ENCODE data around the gene TMCC1. TPM values are rescaled to one million over a fixed set of nuclear protein-coding genes. Genes with fewer than 3 reads are reported as not detected.
A peak's percentile ranks its signal among the peaks of the same experiment; 100 is the strongest.

TMCC1 gene
- total RNA-seq, 1 donor from 2014 or later = 37.8 TPM

DNA sequence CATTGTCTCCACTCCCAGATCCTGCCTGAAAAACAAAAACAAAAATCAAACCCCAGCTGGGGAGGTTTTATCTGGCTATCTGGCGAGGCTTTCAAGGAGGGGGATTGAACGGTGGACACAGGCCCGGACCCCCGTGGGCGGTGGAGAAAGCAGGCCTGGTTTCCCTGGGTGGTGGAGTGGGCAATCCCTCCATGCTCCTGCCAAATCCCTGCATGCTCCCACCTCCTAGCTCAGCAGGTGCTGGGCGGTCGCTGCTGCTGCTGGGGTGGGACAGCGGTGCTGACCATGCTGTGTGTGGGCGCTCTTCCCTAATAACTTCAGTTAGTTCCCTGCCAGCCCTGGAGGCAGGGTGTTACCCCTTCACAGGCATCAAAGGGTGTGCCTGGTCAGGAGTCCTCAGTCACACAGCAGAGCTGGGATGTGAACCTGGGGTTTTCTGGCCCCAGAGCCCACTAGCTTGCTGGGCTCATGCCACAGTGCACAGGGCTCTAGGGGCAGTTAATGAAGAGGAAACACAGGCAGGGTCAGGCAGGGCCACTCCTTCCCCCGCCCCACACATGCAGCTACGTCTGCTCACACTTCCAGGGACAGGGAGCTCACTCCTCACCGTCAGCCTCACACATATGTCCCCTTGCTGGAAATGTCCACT, 271.2 kb downstream of the TMCC1 start:
- no peak for DNase-seq (ENCODE audit: extremely low spot score, unreplicated experiment)
- TF ChIP-seq, protein P1, sequence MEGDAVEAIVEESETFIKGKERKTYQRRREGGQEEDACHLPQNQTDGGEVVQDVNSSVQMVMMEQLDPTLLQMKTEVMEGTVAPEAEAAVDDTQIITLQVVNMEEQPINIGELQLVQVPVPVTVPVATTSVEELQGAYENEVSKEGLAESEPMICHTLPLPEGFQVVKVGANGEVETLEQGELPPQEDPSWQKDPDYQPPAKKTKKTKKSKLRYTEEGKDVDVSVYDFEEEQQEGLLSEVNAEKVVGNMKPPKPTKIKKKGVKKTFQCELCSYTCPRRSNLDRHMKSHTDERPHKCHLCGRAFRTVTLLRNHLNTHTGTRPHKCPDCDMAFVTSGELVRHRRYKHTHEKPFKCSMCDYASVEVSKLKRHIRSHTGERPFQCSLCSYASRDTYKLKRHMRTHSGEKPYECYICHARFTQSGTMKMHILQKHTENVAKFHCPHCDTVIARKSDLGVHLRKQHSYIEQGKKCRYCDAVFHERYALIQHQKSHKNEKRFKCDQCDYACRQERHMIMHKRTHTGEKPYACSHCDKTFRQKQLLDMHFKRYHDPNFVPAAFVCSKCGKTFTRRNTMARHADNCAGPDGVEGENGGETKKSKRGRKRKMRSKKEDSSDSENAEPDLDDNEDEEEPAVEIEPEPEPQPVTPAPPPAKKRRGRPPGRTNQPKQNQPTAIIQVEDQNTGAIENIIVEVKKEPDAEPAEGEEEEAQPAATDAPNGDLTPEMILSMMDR (IDR thresholded peaks at IDR 0.05) = no peak
- peaks cover 76% of the 10 kb centered on the region for H3K4me1 Mint-ChIP-seq (ENCODE audit: unreplicated experiment)
- no peak overlapping the region for H3K4me3 Mint-ChIP-seq (ENCODE audit: unreplicated experiment)
- H3K27ac Mint-ChIP-seq (ENCODE audit: unreplicated experiment) = peak overlapping the region; percentile 85
- H3K27me3 Mint-ChIP-seq (ENCODE audit: unreplicated experiment) = no peaks in the 10 kb centered on the region
- H3K36me3 Mint-ChIP-seq (ENCODE audit: unreplicated experiment) = no peaks in the 10 kb centered on the region
- no peaks in the 10 kb centered on the region for H3K9me3 Mint-ChIP-seq (ENCODE audit: unreplicated experiment)

DNA sequence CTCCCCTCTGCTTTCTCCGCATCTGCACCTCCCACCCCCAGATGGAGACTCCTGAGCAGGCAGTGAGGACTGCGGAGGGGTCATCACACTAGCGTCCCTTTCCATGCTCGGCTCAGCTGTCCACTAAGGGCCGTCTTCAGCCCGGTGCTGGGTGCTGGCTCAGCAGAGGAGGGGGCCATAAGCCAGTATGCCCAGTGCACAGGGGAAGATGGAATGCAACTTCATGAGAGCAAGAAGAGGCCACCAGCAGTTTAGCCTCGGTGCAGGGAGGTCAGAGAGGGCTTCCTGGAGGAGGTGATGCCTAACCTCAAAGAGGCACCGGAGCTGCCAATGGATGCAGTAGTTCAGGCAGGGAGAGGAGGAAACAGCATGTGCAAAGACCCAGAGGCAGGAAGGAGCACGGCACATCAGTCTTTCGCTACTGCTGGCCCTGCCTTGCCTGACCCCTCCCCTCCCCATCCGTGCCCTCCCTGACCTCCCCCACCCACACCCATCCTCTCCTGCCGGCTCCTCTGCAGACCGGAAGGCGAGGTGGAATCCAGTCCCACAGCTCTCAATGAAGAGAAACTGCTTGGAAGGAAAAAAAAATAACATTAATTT, 271.8 kb downstream of the TMCC1 start:
- TF ChIP-seq, protein P1 (IDR thresholded peaks at IDR 0.05) = no peak
- no peaks in the 10 kb centered on the region for H3K27me3 Mint-ChIP-seq (ENCODE audit: unreplicated experiment)
- H3K36me3 Mint-ChIP-seq (ENCODE audit: unreplicated experiment) = no peaks in the 10 kb centered on the region
- H3K4me1 Mint-ChIP-seq (ENCODE audit: unreplicated experiment) = peaks cover 76% of the 10 kb centered on the region
- H3K9me3 Mint-ChIP-seq (ENCODE audit: unreplicated experiment) = no peaks in the 10 kb centered on the region
- no peak overlapping the region for H3K4me3 Mint-ChIP-seq (ENCODE audit: unreplicated experiment)
- peak overlapping the region; percentile 85 for H3K27ac Mint-ChIP-seq (ENCODE audit: unreplicated experiment)
- DNase-seq (ENCODE audit: extremely low spot score, unreplicated experiment) = no peak

DNA sequence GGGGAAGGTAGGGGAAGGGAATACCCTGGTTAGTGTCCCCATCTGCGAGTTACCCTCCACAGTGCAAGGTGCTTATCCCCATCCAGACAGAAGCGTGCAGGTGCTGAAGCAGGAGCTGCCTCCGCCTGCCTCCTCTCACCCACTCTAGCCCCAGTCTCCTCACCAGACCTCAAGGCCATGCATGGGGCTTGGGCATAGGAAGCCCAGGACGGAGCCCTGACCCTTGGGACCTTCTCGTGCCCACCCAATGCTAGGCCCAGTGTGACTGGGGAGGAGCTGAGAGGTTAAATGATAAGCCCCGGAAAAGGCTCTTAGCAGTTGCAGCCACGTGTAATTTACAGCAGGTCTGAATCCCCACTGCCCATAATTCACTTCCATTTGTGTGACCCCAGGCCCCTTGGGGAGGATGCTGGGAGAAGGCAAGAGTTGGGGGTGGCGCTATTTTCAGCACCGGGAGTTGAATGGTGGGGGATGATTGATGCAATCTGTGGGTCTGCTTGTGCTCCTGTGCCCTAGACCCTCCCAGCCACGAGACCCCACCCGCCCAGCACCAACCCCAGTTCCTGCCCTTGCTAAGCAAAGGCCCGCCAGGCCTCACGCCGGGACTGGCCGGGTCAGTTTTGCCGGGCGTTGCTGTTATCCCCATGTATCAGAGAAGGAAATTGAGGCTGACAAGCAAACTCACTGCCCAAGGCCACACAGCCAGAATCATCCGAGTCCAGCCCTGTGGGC, 272.5 kb downstream of the TMCC1 start:
- Mint-ChIP-seq H3K36me3 (ENCODE audit: unreplicated experiment) (no peaks in the 10 kb centered on the region), H3K9me3 (ENCODE audit: unreplicated experiment) (no peaks in the 10 kb centered on the region), H3K4me3 (ENCODE audit: unreplicated experiment) (no peak overlapping the region), H3K4me1 (ENCODE audit: unreplicated experiment) (peaks cover 77% of the 10 kb centered on the region), H3K27ac (ENCODE audit: unreplicated experiment) (peak overlapping the region; percentile 85), H3K27me3 (ENCODE audit: unreplicated experiment) (no peaks in the 10 kb centered on the region)
- DNase-seq (ENCODE audit: extremely low spot score, unreplicated experiment) = peak; percentile 83
- TF ChIP-seq, protein P1 (IDR thresholded peaks at IDR 0.05) = no peak

DNA sequence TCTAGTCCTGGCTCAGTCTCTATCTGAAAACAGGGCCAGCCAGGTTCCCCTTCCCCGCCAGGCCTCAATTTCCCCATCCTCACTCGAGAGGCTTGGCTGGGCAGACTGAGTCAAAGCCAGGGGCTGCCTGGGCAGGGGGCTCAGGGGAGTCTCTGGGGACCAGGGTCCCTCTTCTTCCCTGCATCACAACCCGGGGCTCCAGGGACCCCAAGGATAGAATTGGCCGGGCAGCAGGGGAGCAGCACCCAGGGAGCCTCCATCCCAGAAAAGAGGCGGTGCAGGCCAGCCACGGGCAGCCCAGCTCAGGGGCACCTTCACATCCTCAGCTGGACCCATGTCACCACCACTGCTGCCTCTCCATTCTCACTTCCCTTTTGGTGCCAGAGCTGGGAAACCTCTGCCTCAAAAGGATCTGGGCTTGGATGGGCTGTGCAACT, 273.8 kb downstream of the TMCC1 start:
- Mint-ChIP-seq H3K36me3 (ENCODE audit: unreplicated experiment) (no peaks in the 10 kb centered on the region), H3K4me3 (ENCODE audit: unreplicated experiment) (no peak overlapping the region), H3K27ac (ENCODE audit: unreplicated experiment) (no peak overlapping the region), H3K4me1 (ENCODE audit: unreplicated experiment) (peaks cover 76% of the 10 kb centered on the region), H3K9me3 (ENCODE audit: unreplicated experiment) (no peaks in the 10 kb centered on the region), H3K27me3 (ENCODE audit: unreplicated experiment) (no peaks in the 10 kb centered on the region)
- DNase-seq (ENCODE audit: extremely low spot score, unreplicated experiment) = no peak
- TF ChIP-seq, protein P1 (IDR thresholded peaks at IDR 0.05) = no peak

Measured in osteocyte (in vitro differentiated cells).